GM23338 (cell line): ENCODE data around the gene CPNE1. TPM values are rescaled to one million over a fixed set of nuclear protein-coding genes. Genes with fewer than 3 reads are reported as not detected.

Experiments
- ATAC-seq: fragments of 200-7000 bp; cut with Tn5 transposase; 3 replicates; pipeline ENCODE4 v1.9.1; 2020
- DNase-seq: peaks from one replicate; pipeline ENCODE4 v3.0.0-alpha.2; 2015; ENCODE audit warnings: low spot score
- H2AFZ ChIP-seq: fragments of 200-600 bp; sonication (generic); 2 replicates; pipeline ENCODE4 v1.8.0; 2016; ENCODE audit warnings: antibody characterized with exemption, mild to moderate bottlenecking, moderate library complexity
- H3F3A ChIP-seq: fragments of 200-600 bp; sonication (generic); replicated peaks from 2 replicates; pipeline ENCODE4 v1.8.0; 2017; ENCODE audit warnings: antibody characterized with exemption, mixed run types, low read depth
- H3K27ac ChIP-seq: fragments of 200-600 bp; sonication (generic); 2 replicates; pipeline ENCODE4 v1.6.1; 2016; ENCODE audit warnings: low read depth
- H3K27me3 ChIP-seq: fragments of 200-600 bp; sonication (generic); 2 replicates; pipeline ENCODE4 v1.8.0; 2016; ENCODE audit warnings: mild to moderate bottlenecking, mixed run types, moderate library complexity; ENCODE audit not compliant: insufficient read depth
- H3K36me3 ChIP-seq: fragments of 200-600 bp; sonication (generic); 2 replicates; pipeline ENCODE4 v1.8.0; 2016; ENCODE audit warnings: mild to moderate bottlenecking; ENCODE audit not compliant: insufficient read depth
- H3K4me1 ChIP-seq: fragments of 200-600 bp; sonication (generic); 2 replicates; pipeline ENCODE4 v1.8.0; 2016; ENCODE audit warnings: mild to moderate bottlenecking, moderate library complexity; ENCODE audit not compliant: insufficient read depth
- H3K4me2 ChIP-seq: fragments of 200-600 bp; sonication (generic); 2 replicates; pipeline ENCODE4 v1.7.1; 2017; ENCODE audit warnings: mixed run types
- H3K4me3 ChIP-seq: fragments of 200-600 bp; sonication (generic); 2 replicates; pipeline ENCODE4 v1.6.1; 2016; ENCODE audit warnings: mixed run types
- H3K79me2 ChIP-seq: fragments of 200-600 bp; sonication (generic); replicated peaks from 2 replicates; pipeline ENCODE4 v1.8.0; 2017; ENCODE audit warnings: mild to moderate bottlenecking; ENCODE audit not compliant: insufficient read depth
- H3K9me2 ChIP-seq: fragments of 200-600 bp; sonication (generic); 2 replicates; pipeline ENCODE4 v1.8.0; 2017; ENCODE audit not compliant: insufficient read depth
- H4K20me1 ChIP-seq: fragments of 200-600 bp; sonication (generic); replicated peaks from 2 replicates; pipeline ENCODE4 v1.8.0; 2017; ENCODE audit warnings: mild to moderate bottlenecking; ENCODE audit not compliant: insufficient read depth
- H3K27ac Mint-ChIP-seq: 2 replicates; pipeline ENCODE4 v1.8.0; 2020; ENCODE audit warnings: inconsistent platforms, mild to moderate bottlenecking, moderate library complexity, mixed read lengths
- H3K27me3 Mint-ChIP-seq: 3 replicates; pipeline ENCODE4 v1.8.0; 2022; ENCODE audit warnings: low read depth, mild to moderate bottlenecking, moderate library complexity, mixed read lengths, inconsistent platforms; ENCODE audit not compliant: insufficient read depth, poor library complexity
- H3K36me3 Mint-ChIP-seq: 3 replicates; pipeline ENCODE4 v1.8.0; 2021; ENCODE audit warnings: low read depth, mild to moderate bottlenecking, inconsistent platforms, moderate library complexity, mixed read lengths
- H3K4me1 Mint-ChIP-seq: 3 replicates; pipeline ENCODE4 v1.8.0; 2020; ENCODE audit warnings: mild to moderate bottlenecking, inconsistent platforms, mixed read lengths
- H3K4me3 Mint-ChIP-seq: 3 replicates; pipeline ENCODE4 v1.8.0; 2021; ENCODE audit warnings: moderate library complexity, mild to moderate bottlenecking, inconsistent platforms, mixed read lengths
- H3K9me3 Mint-ChIP-seq: 3 replicates; pipeline ENCODE4 v1.8.0; 2020; ENCODE audit warnings: moderate library complexity, mild to moderate bottlenecking, inconsistent platforms, mixed read lengths
- CREB1 ChIP-seq: fragments of 250-450 bp; sonication (Bioruptor Pico); IDR thresholded peaks from 2 replicates; pipeline ENCODE4 v1.5.0; 2020; ENCODE audit warnings: low read depth, mild to moderate bottlenecking, moderate library complexity
- ETS1 ChIP-seq: IDR thresholded peaks from 2 replicates; pipeline ENCODE4 v1.6.1; 2016; ENCODE audit warnings: antibody characterized with exemption
- EZH2 ChIP-seq: fragments of 200-600 bp; sonication (generic); IDR thresholded peaks from one replicate; pipeline ENCODE4 v1.8.0; 2017; ENCODE audit warnings: antibody characterized with exemption, mild to moderate bottlenecking, low read depth; ENCODE audit not compliant: unreplicated experiment
- EZH2phosphoT487 ChIP-seq: fragments of 200-600 bp; sonication (generic); IDR thresholded peaks from one replicate; pipeline ENCODE4 v1.8.1; 2018; ENCODE audit warnings: antibody characterized with exemption; ENCODE audit not compliant: unreplicated experiment
- JUNB ChIP-seq: IDR thresholded peaks from one replicate; pipeline ENCODE4 v1.6.1; 2016; ENCODE audit warnings: antibody characterized with exemption; ENCODE audit not compliant: unreplicated experiment
- NANOG ChIP-seq: IDR thresholded peaks from 2 replicates; pipeline ENCODE4 v1.6.1; 2016; ENCODE audit warnings: antibody characterized with exemption, borderline replicate concordance
- POLR2AphosphoS5 ChIP-seq: IDR thresholded peaks from 2 replicates; pipeline ENCODE4 v1.6.1; 2016; ENCODE audit warnings: antibody characterized with exemption, low read depth
- STAT1 ChIP-seq: IDR thresholded peaks from one replicate; pipeline ENCODE4 v1.6.1; 2016; ENCODE audit warnings: antibody characterized with exemption; ENCODE audit not compliant: unreplicated experiment
- ZNF114 ChIP-seq: fragments of 250-450 bp; sonication (Bioruptor Pico); IDR thresholded peaks from 2 replicates; pipeline ENCODE4 v1.5.0; 2020; ENCODE audit warnings: mild to moderate bottlenecking, moderate library complexity
- ZNF331 ChIP-seq: fragments of 250-450 bp; sonication (Bioruptor Pico); IDR thresholded peaks from 2 replicates; pipeline ENCODE4 v1.5.0; 2020; ENCODE audit warnings: low read depth, mild to moderate bottlenecking, moderate library complexity
- polyA plus RNA-seq: library from polyadenylated mRNA; unstranded; fragments of >200 nt; fragmentation: Nextera tagmentation; extraction: Ambion mirVana; gene quantifications from 2 replicates; pipeline ENCODE4 v1.2.1, GENCODE V29; 2016
- total RNA-seq: library from RNA; depleted of rRNA; stranded (reverse); fragments of >200 nt; shearing (Covaris generic); gene quantifications from 2 replicates; pipeline ENCODE4 v1.2.3, GENCODE V29; 2014
- TF ChIP-seq, protein P1 (sequence below): fragments of 250-450 bp; sonication (Bioruptor Pico); IDR thresholded peaks from 2 replicates; pipeline ENCODE4 v1.5.0; 2020; ENCODE audit warnings: mild to moderate bottlenecking, moderate library complexity
- TF ChIP-seq, protein P2 (sequence below), 2 experiments: fragments of 200-600 bp in 1 of 2; sonication (generic) in 1 of 2; conservative IDR thresholded peaks; 2 replicates each; pipeline versions ENCODE4 v1.5.1 to v1.6.1; 2016 to 2017; ENCODE audit warnings: antibody characterized with exemption in 2 of 2, low read depth in 2 of 2, mild to moderate bottlenecking in 2 of 2, moderate library complexity in 1 of 2
- TF ChIP-seq, protein P3 (sequence below): IDR thresholded peaks from one replicate; pipeline ENCODE4 v1.6.1; 2018; ENCODE audit warnings: antibody characterized with exemption; ENCODE audit not compliant: unreplicated experiment

CPNE1 gene
- total and polyA plus RNA-seq, 2 experiments from 2014 or later: 189 to 196 TPM

- Histone ChIP-seq H3K27ac (no peak overlapping the region), H3F3A (no peaks in the 10 kb centered on the region), H3K4me1 (no peaks in the 10 kb centered on the region), H2AFZ (no peak overlapping the region), H3K79me2 (peaks cover under 1% of the 10 kb centered on the region), H4K20me1 (no peaks in the 10 kb centered on the region), H3K4me2 (no peak overlapping the region), H3K4me3 (no peak overlapping the region), H3K27me3 (no peaks in the 10 kb centered on the region), H3K9me2 (no peaks in the 10 kb centered on the region), H3K36me3 (peaks cover 9% of the 10 kb centered on the region; the same call in 1 of the 2 replicates)
- TF ChIP-seq STAT1 (no peak), NANOG (no peak), ETS1 (no peak), EZH2phosphoT487 (no peak), POLR2AphosphoS5 (no peak), EZH2 (no peak), CREB1 (CRISPR knock-in tag) (no peak), ZNF331 (CRISPR knock-in tag) (no peak), ZNF114 (CRISPR knock-in tag) (no peak), JUNB (no peak)
- TF ChIP-seq, protein P1, sequence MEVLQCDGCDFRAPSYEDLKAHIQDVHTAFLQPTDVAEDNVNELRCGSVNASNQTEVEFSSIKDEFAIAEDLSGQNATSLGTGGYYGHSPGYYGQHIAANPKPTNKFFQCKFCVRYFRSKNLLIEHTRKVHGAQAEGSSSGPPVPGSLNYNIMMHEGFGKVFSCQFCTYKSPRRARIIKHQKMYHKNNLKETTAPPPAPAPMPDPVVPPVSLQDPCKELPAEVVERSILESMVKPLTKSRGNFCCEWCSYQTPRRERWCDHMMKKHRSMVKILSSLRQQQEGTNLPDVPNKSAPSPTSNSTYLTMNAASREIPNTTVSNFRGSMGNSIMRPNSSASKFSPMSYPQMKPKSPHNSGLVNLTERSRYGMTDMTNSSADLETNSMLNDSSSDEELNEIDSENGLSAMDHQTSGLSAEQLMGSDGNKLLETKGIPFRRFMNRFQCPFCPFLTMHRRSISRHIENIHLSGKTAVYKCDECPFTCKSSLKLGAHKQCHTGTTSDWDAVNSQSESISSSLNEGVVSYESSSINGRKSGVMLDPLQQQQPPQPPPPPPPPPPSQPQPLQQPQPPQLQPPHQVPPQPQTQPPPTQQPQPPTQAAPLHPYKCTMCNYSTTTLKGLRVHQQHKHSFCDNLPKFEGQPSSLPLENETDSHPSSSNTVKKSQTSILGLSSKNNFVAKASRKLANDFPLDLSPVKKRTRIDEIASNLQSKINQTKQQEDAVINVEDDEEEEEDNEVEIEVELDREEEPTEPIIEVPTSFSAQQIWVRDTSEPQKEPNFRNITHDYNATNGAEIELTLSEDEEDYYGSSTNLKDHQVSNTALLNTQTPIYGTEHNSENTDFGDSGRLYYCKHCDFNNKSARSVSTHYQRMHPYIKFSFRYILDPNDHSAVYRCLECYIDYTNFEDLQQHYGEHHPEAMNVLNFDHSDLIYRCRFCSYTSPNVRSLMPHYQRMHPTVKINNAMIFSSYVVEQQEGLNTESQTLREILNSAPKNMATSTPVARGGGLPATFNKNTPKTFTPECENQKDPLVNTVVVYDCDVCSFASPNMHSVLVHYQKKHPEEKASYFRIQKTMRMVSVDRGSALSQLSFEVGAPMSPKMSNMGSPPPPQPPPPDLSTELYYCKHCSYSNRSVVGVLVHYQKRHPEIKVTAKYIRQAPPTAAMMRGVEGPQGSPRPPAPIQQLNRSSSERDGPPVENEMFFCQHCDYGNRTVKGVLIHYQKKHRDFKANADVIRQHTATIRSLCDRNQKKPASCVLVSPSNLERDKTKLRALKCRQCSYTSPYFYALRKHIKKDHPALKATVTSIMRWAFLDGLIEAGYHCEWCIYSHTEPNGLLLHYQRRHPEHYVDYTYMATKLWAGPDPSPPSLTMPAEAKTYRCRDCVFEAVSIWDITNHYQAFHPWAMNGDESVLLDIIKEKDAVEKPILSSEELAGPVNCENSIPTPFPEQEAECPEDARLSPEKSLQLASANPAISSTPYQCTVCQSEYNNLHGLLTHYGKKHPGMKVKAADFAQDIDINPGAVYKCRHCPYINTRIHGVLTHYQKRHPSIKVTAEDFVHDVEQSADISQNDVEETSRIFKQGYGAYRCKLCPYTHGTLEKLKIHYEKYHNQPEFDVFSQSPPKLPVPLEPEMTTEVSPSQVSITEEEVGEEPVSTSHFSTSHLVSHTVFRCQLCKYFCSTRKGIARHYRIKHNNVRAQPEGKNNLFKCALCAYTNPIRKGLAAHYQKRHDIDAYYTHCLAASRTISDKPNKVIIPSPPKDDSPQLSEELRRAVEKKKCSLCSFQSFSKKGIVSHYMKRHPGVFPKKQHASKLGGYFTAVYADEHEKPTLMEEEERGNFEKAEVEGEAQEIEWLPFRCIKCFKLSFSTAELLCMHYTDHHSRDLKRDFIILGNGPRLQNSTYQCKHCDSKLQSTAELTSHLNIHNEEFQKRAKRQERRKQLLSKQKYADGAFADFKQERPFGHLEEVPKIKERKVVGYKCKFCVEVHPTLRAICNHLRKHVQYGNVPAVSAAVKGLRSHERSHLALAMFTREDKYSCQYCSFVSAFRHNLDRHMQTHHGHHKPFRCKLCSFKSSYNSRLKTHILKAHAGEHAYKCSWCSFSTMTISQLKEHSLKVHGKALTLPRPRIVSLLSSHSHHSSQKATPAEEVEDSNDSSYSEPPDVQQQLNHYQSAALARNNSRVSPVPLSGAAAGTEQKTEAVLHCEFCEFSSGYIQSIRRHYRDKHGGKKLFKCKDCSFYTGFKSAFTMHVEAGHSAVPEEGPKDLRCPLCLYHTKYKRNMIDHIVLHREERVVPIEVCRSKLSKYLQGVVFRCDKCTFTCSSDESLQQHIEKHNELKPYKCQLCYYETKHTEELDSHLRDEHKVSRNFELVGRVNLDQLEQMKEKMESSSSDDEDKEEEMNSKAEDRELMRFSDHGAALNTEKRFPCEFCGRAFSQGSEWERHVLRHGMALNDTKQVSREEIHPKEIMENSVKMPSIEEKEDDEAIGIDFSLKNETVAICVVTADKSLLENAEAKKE: no peak
- TF ChIP-seq, protein P2, sequence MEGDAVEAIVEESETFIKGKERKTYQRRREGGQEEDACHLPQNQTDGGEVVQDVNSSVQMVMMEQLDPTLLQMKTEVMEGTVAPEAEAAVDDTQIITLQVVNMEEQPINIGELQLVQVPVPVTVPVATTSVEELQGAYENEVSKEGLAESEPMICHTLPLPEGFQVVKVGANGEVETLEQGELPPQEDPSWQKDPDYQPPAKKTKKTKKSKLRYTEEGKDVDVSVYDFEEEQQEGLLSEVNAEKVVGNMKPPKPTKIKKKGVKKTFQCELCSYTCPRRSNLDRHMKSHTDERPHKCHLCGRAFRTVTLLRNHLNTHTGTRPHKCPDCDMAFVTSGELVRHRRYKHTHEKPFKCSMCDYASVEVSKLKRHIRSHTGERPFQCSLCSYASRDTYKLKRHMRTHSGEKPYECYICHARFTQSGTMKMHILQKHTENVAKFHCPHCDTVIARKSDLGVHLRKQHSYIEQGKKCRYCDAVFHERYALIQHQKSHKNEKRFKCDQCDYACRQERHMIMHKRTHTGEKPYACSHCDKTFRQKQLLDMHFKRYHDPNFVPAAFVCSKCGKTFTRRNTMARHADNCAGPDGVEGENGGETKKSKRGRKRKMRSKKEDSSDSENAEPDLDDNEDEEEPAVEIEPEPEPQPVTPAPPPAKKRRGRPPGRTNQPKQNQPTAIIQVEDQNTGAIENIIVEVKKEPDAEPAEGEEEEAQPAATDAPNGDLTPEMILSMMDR (conservative IDR thresholded peaks at IDR 0.05; ENCODE audit: low read depth in 2 of 2): no peak
- TF ChIP-seq, protein P3, sequence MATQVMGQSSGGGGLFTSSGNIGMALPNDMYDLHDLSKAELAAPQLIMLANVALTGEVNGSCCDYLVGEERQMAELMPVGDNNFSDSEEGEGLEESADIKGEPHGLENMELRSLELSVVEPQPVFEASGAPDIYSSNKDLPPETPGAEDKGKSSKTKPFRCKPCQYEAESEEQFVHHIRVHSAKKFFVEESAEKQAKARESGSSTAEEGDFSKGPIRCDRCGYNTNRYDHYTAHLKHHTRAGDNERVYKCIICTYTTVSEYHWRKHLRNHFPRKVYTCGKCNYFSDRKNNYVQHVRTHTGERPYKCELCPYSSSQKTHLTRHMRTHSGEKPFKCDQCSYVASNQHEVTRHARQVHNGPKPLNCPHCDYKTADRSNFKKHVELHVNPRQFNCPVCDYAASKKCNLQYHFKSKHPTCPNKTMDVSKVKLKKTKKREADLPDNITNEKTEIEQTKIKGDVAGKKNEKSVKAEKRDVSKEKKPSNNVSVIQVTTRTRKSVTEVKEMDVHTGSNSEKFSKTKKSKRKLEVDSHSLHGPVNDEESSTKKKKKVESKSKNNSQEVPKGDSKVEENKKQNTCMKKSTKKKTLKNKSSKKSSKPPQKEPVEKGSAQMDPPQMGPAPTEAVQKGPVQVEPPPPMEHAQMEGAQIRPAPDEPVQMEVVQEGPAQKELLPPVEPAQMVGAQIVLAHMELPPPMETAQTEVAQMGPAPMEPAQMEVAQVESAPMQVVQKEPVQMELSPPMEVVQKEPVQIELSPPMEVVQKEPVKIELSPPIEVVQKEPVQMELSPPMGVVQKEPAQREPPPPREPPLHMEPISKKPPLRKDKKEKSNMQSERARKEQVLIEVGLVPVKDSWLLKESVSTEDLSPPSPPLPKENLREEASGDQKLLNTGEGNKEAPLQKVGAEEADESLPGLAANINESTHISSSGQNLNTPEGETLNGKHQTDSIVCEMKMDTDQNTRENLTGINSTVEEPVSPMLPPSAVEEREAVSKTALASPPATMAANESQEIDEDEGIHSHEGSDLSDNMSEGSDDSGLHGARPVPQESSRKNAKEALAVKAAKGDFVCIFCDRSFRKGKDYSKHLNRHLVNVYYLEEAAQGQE: no peak
- Mint-ChIP-seq H3K4me1 (peaks cover 3% of the 10 kb centered on the region; the same call in 1 of the 3 replicates), H3K36me3 (peaks cover 26% of the 10 kb centered on the region), H3K9me3 (no peaks in the 10 kb centered on the region), H3K27ac (no peak overlapping the region), H3K27me3 (peaks cover 6% of the 10 kb centered on the region), H3K4me3 (no peak overlapping the region)
- no peak for ATAC-seq
- DNase-seq: no peak
Measured at GRCh38 chr20:35669681-35670080, 5.0 kb upstream of the CPNE1 start.
